ENCODE data around the gene SYNGAP1. TPM values are rescaled to one million over a fixed set of nuclear protein-coding genes. Genes with fewer than 3 reads are reported as not detected.

Gene SYNGAP1
- total RNA-seq, 1 donor from 2014 or later = 14.1 TPM

GRCh38 chr6:33466075-33466735, 46.3 kb downstream of the SYNGAP1 start:
- Mint-ChIP-seq H3K36me3 (no peaks in the 10 kb centered on the region), H3K27ac (no peak overlapping the region), H3K9me3 (peaks cover 14% of the 10 kb centered on the region), H3K4me1 (no peaks in the 10 kb centered on the region), H3K4me3 (no peak overlapping the region), H3K27me3 (ENCODE audit: insufficient read depth, low read depth) (peaks cover 7% of the 10 kb centered on the region)
- Histone ChIP-seq H3K36me3 (no peaks in the 10 kb centered on the region), H3K79me2 (ENCODE audit: low read depth) (no peaks in the 10 kb centered on the region), H4K20me1 (ENCODE audit: low read depth) (no peaks in the 10 kb centered on the region), H3F3A (ENCODE audit: low read depth) (no peaks in the 10 kb centered on the region), H3K4me2 (no peak overlapping the region), H3K27ac (no peak overlapping the region), H3K9me3 (ENCODE audit: low read depth) (no peaks in the 10 kb centered on the region), H3K4me1 (no peaks in the 10 kb centered on the region), H2AFZ (replicated peaks) (no peak overlapping the region), H3K27me3 (no peaks in the 10 kb centered on the region), H3K9ac (no peak overlapping the region), H3K4me3 (no peak overlapping the region)
- no peak for TF ChIP-seq EZH2 (IDR thresholded peaks at IDR 0.05)
- no peak for TF ChIP-seq EZH2phosphoT487 (IDR thresholded peaks at IDR 0.05)
- no peak for TF ChIP-seq CTCF (IDR thresholded peaks at IDR 0.05)
- DNase-seq (ENCODE audit: low spot score) = no peak

- TF ChIP-seq EZH2phosphoT487 (IDR thresholded peaks at IDR 0.05) = no peak
- no peak overlapping the region for H3K4me3 ChIP-seq
- H3K36me3 Mint-ChIP-seq = no peaks in the 10 kb centered on the region
Observed at GRCh38 chr6:33467091-33467490, 47.2 kb downstream of the SYNGAP1 start.

GRCh38 chr6:33469661-33470060, 49.8 kb downstream of the SYNGAP1 start:
- Mint-ChIP-seq H3K27me3 (ENCODE audit: insufficient read depth, low read depth) (peaks cover 2% of the 10 kb centered on the region), H3K4me3 (no peak overlapping the region), H3K4me1 (no peaks in the 10 kb centered on the region), H3K27ac (no peak overlapping the region), H3K9me3 (peaks cover 12% of the 10 kb centered on the region), H3K36me3 (no peaks in the 10 kb centered on the region)
- Histone ChIP-seq H3K27ac (no peak overlapping the region), H3K36me3 (no peaks in the 10 kb centered on the region), H2AFZ (replicated peaks) (no peak overlapping the region), H3F3A (ENCODE audit: low read depth) (no peaks in the 10 kb centered on the region), H3K79me2 (ENCODE audit: low read depth) (no peaks in the 10 kb centered on the region), H3K4me1 (no peaks in the 10 kb centered on the region), H3K4me3 (no peak overlapping the region), H3K27me3 (no peaks in the 10 kb centered on the region), H3K4me2 (no peak overlapping the region), H3K9me3 (ENCODE audit: low read depth) (no peaks in the 10 kb centered on the region), H4K20me1 (ENCODE audit: low read depth) (no peaks in the 10 kb centered on the region), H3K9ac (no peak overlapping the region)
- no peak for TF ChIP-seq CTCF (IDR thresholded peaks at IDR 0.05)
- no peak for TF ChIP-seq EZH2 (IDR thresholded peaks at IDR 0.05)
- TF ChIP-seq EZH2phosphoT487 (IDR thresholded peaks at IDR 0.05) = no peak
- no peak for DNase-seq (ENCODE audit: low spot score)

More at GRCh38 chr6:33467091-33467490, 47.2 kb downstream of the SYNGAP1 start:
- Histone ChIP-seq H3K36me3 (no peaks in the 10 kb centered on the region), H3K4me2 (no peak overlapping the region), H3K9me3 (ENCODE audit: low read depth) (no peaks in the 10 kb centered on the region), H3K27ac (no peak overlapping the region), H3K4me1 (no peaks in the 10 kb centered on the region), H3F3A (ENCODE audit: low read depth) (no peaks in the 10 kb centered on the region), H3K27me3 (no peaks in the 10 kb centered on the region), H3K9ac (no peak overlapping the region), H4K20me1 (ENCODE audit: low read depth) (no peaks in the 10 kb centered on the region), H2AFZ (replicated peaks) (no peak overlapping the region), H3K79me2 (ENCODE audit: low read depth) (no peaks in the 10 kb centered on the region)
- H3K27ac Mint-ChIP-seq = no peak overlapping the region
- no peak overlapping the region for H3K4me3 Mint-ChIP-seq
- DNase-seq (ENCODE audit: low spot score) = no peak
- peaks cover 7% of the 10 kb centered on the region for H3K27me3 Mint-ChIP-seq (ENCODE audit: insufficient read depth, low read depth)
- no peaks in the 10 kb centered on the region for H3K4me1 Mint-ChIP-seq
- H3K9me3 Mint-ChIP-seq = peaks cover 14% of the 10 kb centered on the region

- Histone ChIP-seq H3K79me2 (ENCODE audit: low read depth) (no peaks in the 10 kb centered on the region), H3K4me1 (no peaks in the 10 kb centered on the region), H3K4me2 (no peak overlapping the region), H3K9me3 (ENCODE audit: low read depth) (no peaks in the 10 kb centered on the region), H3K27me3 (no peaks in the 10 kb centered on the region), H3K4me3 (no peak overlapping the region), H3K27ac (no peak overlapping the region), H3F3A (ENCODE audit: low read depth) (no peaks in the 10 kb centered on the region), H4K20me1 (ENCODE audit: low read depth) (no peaks in the 10 kb centered on the region), H3K36me3 (no peaks in the 10 kb centered on the region), H3K9ac (no peak overlapping the region), H2AFZ (replicated peaks) (no peak overlapping the region)
- TF ChIP-seq EZH2phosphoT487 (IDR thresholded peaks at IDR 0.05) (no peak), CTCF (IDR thresholded peaks at IDR 0.05) (no peak), EZH2 (IDR thresholded peaks at IDR 0.05) (no peak)
- no peaks in the 10 kb centered on the region for H3K9me3 Mint-ChIP-seq
- H3K27me3 Mint-ChIP-seq (ENCODE audit: insufficient read depth, low read depth) = no peaks in the 10 kb centered on the region
- H3K27ac Mint-ChIP-seq = no peak overlapping the region
- peaks cover 3% of the 10 kb centered on the region for H3K4me1 Mint-ChIP-seq
- no peaks in the 10 kb centered on the region for H3K36me3 Mint-ChIP-seq
- no peak for DNase-seq (ENCODE audit: low spot score)
- H3K4me3 Mint-ChIP-seq = no peak overlapping the region
Observed at GRCh38 chr6:33477864-33478263, 58.0 kb downstream of the SYNGAP1 start.
